Activated gamma-delta T cell treated with anti-CD3 and anti-CD28 coated beads, Interleukin-2, amount 50 U/mL, for 16 hours (primary cell): ENCODE data around the gene ATRN.

Experiments
- DNase-seq: peaks from one replicate; pipeline ENCODE4 v3.0.0-alpha.2; 2020; ENCODE audit warnings: low read depth

The ATRN gene

GRCh38 chr20:3697588-3698305 lies 226.9 kb downstream of the ATRN start:
- no peak for DNase-seq

GRCh38 chr20:3698591-3699001 lies 227.8 kb downstream of the ATRN start:
- DNase-seq, result no peak

GRCh38 chr20:3699037-3699436 lies 228.2 kb downstream of the ATRN start:
- no peak for DNase-seq
